HepG2 (cell line): ENCODE data around the gene RHOBTB3.

Source experiments
- KLF11 ChIP-seq: IDR thresholded peaks from 2 replicates; pipeline ENCODE4 v1.6.1; 2016; ENCODE audit warnings: missing compliant biosample characterization
- NR2F6 ChIP-seq, 2 experiments: IDR thresholded peaks; 2 replicates each; pipeline ENCODE4 v1.6.1; 2016; ENCODE audit warnings: antibody characterized with exemption in 1 of 2, mild to moderate bottlenecking in 1 of 2
- TF ChIP-seq, protein P1 (sequence below): sonication (generic); formaldehyde crosslinking; IDR thresholded peaks from 2 replicates; pipeline ENCODE4 v1.4.0; 2020; ENCODE audit warnings: mild to moderate bottlenecking, missing genetic modification reagents

- TF ChIP-seq, protein P1, sequence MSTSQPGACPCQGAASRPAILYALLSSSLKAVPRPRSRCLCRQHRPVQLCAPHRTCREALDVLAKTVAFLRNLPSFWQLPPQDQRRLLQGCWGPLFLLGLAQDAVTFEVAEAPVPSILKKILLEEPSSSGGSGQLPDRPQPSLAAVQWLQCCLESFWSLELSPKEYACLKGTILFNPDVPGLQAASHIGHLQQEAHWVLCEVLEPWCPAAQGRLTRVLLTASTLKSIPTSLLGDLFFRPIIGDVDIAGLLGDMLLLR (CRISPR knock-in tag) = no peak
- TF ChIP-seq NR2F6 (IDR thresholded peaks at IDR 0.05) (no peak), NR2F6 (CRISPR knock-in tag; IDR thresholded peaks at IDR 0.05) (peak; percentile 56; the same call in 1 of the 2 replicates), KLF11 (CRISPR knock-in tag) (no peak)
Observed at GRCh38 chr5:95812074-95812471, 80.9 kb downstream of the RHOBTB3 start.
